ENCODE results near the gene GSAP. TPM values are rescaled to one million over a fixed set of nuclear protein-coding genes. Genes with fewer than 3 reads are reported as not detected.

Gene GSAP
- total RNA-seq, 1 experiment from 2014 or later = 6.5 TPM

- ChIA-PET POLR2A (ENCODE audit: unreplicated experiment) (interaction anchor here (0.6 to 1.6 kb wide), 3 partner anchors 10 to 27 kb away, joined by 3 to 40 read pairs (median 3); no protein-coding TSS in a partner anchor), CTCF (interaction anchor here (1.9 kb wide), 1 partner anchor 83 kb away, joined by 7 read pairs; no protein-coding TSS in a partner anchor)
- Histone ChIP-seq H3K27ac (ENCODE audit: low read length) (peak overlapping the region; percentile 65), H3K4me1 (ENCODE audit: insufficient read depth, low read length) (peaks cover 58% of the 10 kb centered on the region), H3F3A (ENCODE audit: low read length, unreplicated experiment) (no peaks in the 10 kb centered on the region), H3K79me2 (ENCODE audit: low read length) (peaks cover 14% of the 10 kb centered on the region), H4K20me1 (ENCODE audit: low read length) (no peaks in the 10 kb centered on the region), H2AFZ (ENCODE audit: low read length) (peak overlapping the region; percentile 72), H3K36me3 (ENCODE audit: low read depth, low read length) (no peaks in the 10 kb centered on the region), H3K9me3 (ENCODE audit: low read length) (no peaks in the 10 kb centered on the region), H3K4me2 (ENCODE audit: low read length) (peak overlapping the region; percentile 92), H3K27me3 (ENCODE audit: low read length) (no peaks in the 10 kb centered on the region), H3K4me3 (ENCODE audit: low read length) (peak overlapping the region; percentile 78), H3K9me2 (replicated peaks; ENCODE audit: low read length) (no peaks in the 10 kb centered on the region), H3K9ac (ENCODE audit: low read length) (peak overlapping the region; percentile 79)
- DNase-seq = no peak
- ATAC-seq = peak; percentile 35
- TF ChIP-seq EZH2 (IDR thresholded peaks at IDR 0.05; ENCODE audit: low read length, unreplicated experiment) (no peak), EZH2phosphoT487 (IDR thresholded peaks at IDR 0.05; ENCODE audit: borderline replicate concordance, low read length) (no peak), CTCF (conservative IDR thresholded peaks at IDR 0.05; ENCODE audit: low read depth, low read length) (no peak)
- BruUV-seq (replicated peaks) = no TSS peak
- intact Hi-C loops (cut with micrococcal nuclease) = loop anchor here (2.0 kb wide), 1 partner anchor 39 kb away; no protein-coding TSS in a partner anchor
Observed at GRCh38 chr7:77415476-77415822, 700 bp downstream of the GSAP start.

GRCh38 chr7:77413861-77414424, 2.2 kb downstream of the GSAP start:
- no peaks in the 10 kb centered on the region for H3K36me3 ChIP-seq (ENCODE audit: low read depth, low read length)
- H3K9ac ChIP-seq (ENCODE audit: low read length) = no peak overlapping the region
- intact Hi-C loops (cut with micrococcal nuclease) = loop anchor here (2.0 kb wide), 1 partner anchor 41 kb away; no protein-coding TSS in a partner anchor
- ChIA-PET POLR2A (ENCODE audit: unreplicated experiment) (no interaction called here), CTCF (interaction anchor here (0.6 to 1.9 kb wide), 2 partner anchors 82 to 1406 kb away, joined by 3 to 7 read pairs; no protein-coding TSS in a partner anchor)
- H2AFZ ChIP-seq (ENCODE audit: low read length) = no peak overlapping the region
- ATAC-seq (no peak), DNase-seq (peak; percentile 46)
- peak overlapping the region; percentile 92 for H3K4me2 ChIP-seq (ENCODE audit: low read length)
- peaks cover 14% of the 10 kb centered on the region for H3K79me2 ChIP-seq (ENCODE audit: low read length)
- H3K4me3 ChIP-seq (ENCODE audit: low read length) = no peak overlapping the region
- BruUV-seq (replicated peaks) = no TSS peak
- H3K4me1 ChIP-seq (ENCODE audit: insufficient read depth, low read length) = peaks cover 67% of the 10 kb centered on the region
- H3F3A ChIP-seq (ENCODE audit: low read length, unreplicated experiment) = no peaks in the 10 kb centered on the region
- TF ChIP-seq EZH2phosphoT487 (IDR thresholded peaks at IDR 0.05; ENCODE audit: borderline replicate concordance, low read length) = no peak
- no peak for TF ChIP-seq EZH2 (IDR thresholded peaks at IDR 0.05; ENCODE audit: low read length, unreplicated experiment)
- no peak for TF ChIP-seq CTCF (conservative IDR thresholded peaks at IDR 0.05; ENCODE audit: low read depth, low read length)
- no peaks in the 10 kb centered on the region for H3K27me3 ChIP-seq (ENCODE audit: low read length)
- H4K20me1 ChIP-seq (ENCODE audit: low read length) = no peaks in the 10 kb centered on the region
- H3K9me2 ChIP-seq (replicated peaks; ENCODE audit: low read length) = no peaks in the 10 kb centered on the region
- peak overlapping the region; percentile 30 for H3K27ac ChIP-seq (ENCODE audit: low read length)
- H3K9me3 ChIP-seq (ENCODE audit: low read length) = no peaks in the 10 kb centered on the region

- ChIA-PET CTCF (no interaction called here), POLR2A (ENCODE audit: unreplicated experiment) (no interaction called here)
- Histone ChIP-seq H3K27ac (ENCODE audit: low read length) (no peak overlapping the region), H3K9me3 (ENCODE audit: low read length) (no peaks in the 10 kb centered on the region), H3K4me1 (ENCODE audit: insufficient read depth, low read length) (peaks cover 64% of the 10 kb centered on the region), H3K9ac (ENCODE audit: low read length) (no peak overlapping the region), H2AFZ (ENCODE audit: low read length) (no peak overlapping the region), H3K9me2 (replicated peaks; ENCODE audit: low read length) (no peaks in the 10 kb centered on the region), H3K4me2 (ENCODE audit: low read length) (no peak overlapping the region), H3K27me3 (ENCODE audit: low read length) (no peaks in the 10 kb centered on the region), H3K4me3 (ENCODE audit: low read length) (no peak overlapping the region), H4K20me1 (ENCODE audit: low read length) (no peaks in the 10 kb centered on the region), H3K79me2 (ENCODE audit: low read length) (peaks cover 14% of the 10 kb centered on the region), H3K36me3 (ENCODE audit: low read depth, low read length) (no peaks in the 10 kb centered on the region), H3F3A (ENCODE audit: low read length, unreplicated experiment) (no peaks in the 10 kb centered on the region)
- TF ChIP-seq EZH2 (IDR thresholded peaks at IDR 0.05; ENCODE audit: low read length, unreplicated experiment) = no peak
- no peak for TF ChIP-seq CTCF (conservative IDR thresholded peaks at IDR 0.05; ENCODE audit: low read depth, low read length)
- no peak for TF ChIP-seq EZH2phosphoT487 (IDR thresholded peaks at IDR 0.05; ENCODE audit: borderline replicate concordance, low read length)
- no peak for ATAC-seq
- no TSS peak for BruUV-seq (replicated peaks)
- intact Hi-C loops (cut with micrococcal nuclease) = no loop called here
- DNase-seq = no peak
Observed at GRCh38 chr7:77413128-77413527, 3.0 kb downstream of the GSAP start.
